Nephron (organoid): Measurements from ENCODE around the gene TTC33.

ENCODE experiments used
- H3K27ac Mint-ChIP-seq, 3 experiments: 2 replicates each; pipeline ENCODE4 v1.8.0; 2020; ENCODE audit warnings: mixed read lengths in 3 of 3, mild to moderate bottlenecking in 2 of 3, moderate library complexity in 1 of 3
- H3K27me3 Mint-ChIP-seq: 2 replicates; pipeline ENCODE4 v1.8.0; 2021; ENCODE audit warnings: low read depth, mild to moderate bottlenecking, moderate library complexity, mixed read lengths
- H3K36me3 Mint-ChIP-seq: 2 replicates; pipeline ENCODE4 v1.8.0; 2020; ENCODE audit warnings: low read depth, mixed read lengths
- H3K4me1 Mint-ChIP-seq: 2 replicates; pipeline ENCODE4 v1.8.0; 2020; ENCODE audit warnings: mixed read lengths
- H3K4me3 Mint-ChIP-seq, 3 experiments: 2 replicates each; pipeline ENCODE4 v1.8.0; 2020; ENCODE audit warnings: mild to moderate bottlenecking in 3 of 3, mixed read lengths in 3 of 3, moderate library complexity in 2 of 3
- H3K9me3 Mint-ChIP-seq: 2 replicates; pipeline ENCODE4 v1.8.0; 2020; ENCODE audit warnings: mixed read lengths
- CTCF ChIP-seq, 3 experiments: fragments of 200-600 bp; sonication (generic); IDR thresholded peaks; one replicate each; pipeline ENCODE4 v1.5.0; 2021; ENCODE audit warnings: antibody characterized with exemption in 3 of 3; ENCODE audit not compliant: unreplicated experiment in 3 of 3

TTC33 gene

GRCh38 chr5:40688127-40688761, 67.5 kb downstream of the TTC33 start:
- Mint-ChIP-seq H3K9me3 (no peaks in the 10 kb centered on the region), H3K27me3 (peaks cover 10% of the 10 kb centered on the region), H3K4me1 (peaks cover 35% of the 10 kb centered on the region), H3K4me3 (peak overlapping the region; percentile 14 to 22 (median 17)), H3K36me3 (peaks cover 15% of the 10 kb centered on the region), H3K27ac (peak overlapping the region in 1 of 3 experiments; percentile 68)
- peak; percentile 83 to 95 (median 92) for TF ChIP-seq CTCF (IDR thresholded peaks at IDR 0.05; ENCODE audit: unreplicated experiment in 3 of 3)

GRCh38 chr5:40687321-40687720, 68.4 kb downstream of the TTC33 start:
- H3K4me1 Mint-ChIP-seq: peaks cover 42% of the 10 kb centered on the region
- H3K4me3 Mint-ChIP-seq: peak overlapping the region in 1 of 3 experiments; percentile 33
- peak overlapping the region in 1 of 3 experiments; percentile 68 for H3K27ac Mint-ChIP-seq
- peaks cover 12% of the 10 kb centered on the region for H3K36me3 Mint-ChIP-seq
- H3K9me3 Mint-ChIP-seq: no peaks in the 10 kb centered on the region
- peaks cover 19% of the 10 kb centered on the region for H3K27me3 Mint-ChIP-seq
- TF ChIP-seq CTCF (IDR thresholded peaks at IDR 0.05; ENCODE audit: unreplicated experiment in 3 of 3): no peak

GRCh38 chr5:40685976-40686486, 69.7 kb downstream of the TTC33 start:
- Mint-ChIP-seq H3K27ac (no peak overlapping the region), H3K4me1 (peaks cover 54% of the 10 kb centered on the region), H3K36me3 (peaks cover 5% of the 10 kb centered on the region), H3K27me3 (peaks cover 32% of the 10 kb centered on the region), H3K4me3 (peak overlapping the region in 1 of 3 experiments; percentile 6), H3K9me3 (no peaks in the 10 kb centered on the region)
- TF ChIP-seq CTCF (IDR thresholded peaks at IDR 0.05; ENCODE audit: unreplicated experiment in 3 of 3): no peak

- H3K36me3 Mint-ChIP-seq: no peaks in the 10 kb centered on the region
- no peak overlapping the region for H3K27ac Mint-ChIP-seq
- no peaks in the 10 kb centered on the region for H3K9me3 Mint-ChIP-seq
- TF ChIP-seq CTCF (IDR thresholded peaks at IDR 0.05; ENCODE audit: unreplicated experiment in 3 of 3): no peak
- peaks cover 41% of the 10 kb centered on the region for H3K27me3 Mint-ChIP-seq
- H3K4me3 Mint-ChIP-seq: peak overlapping the region in 1 of 3 experiments; percentile 5
- peaks cover 62% of the 10 kb centered on the region for H3K4me1 Mint-ChIP-seq
These were observed 70.6 kb downstream of the TTC33 start for GRCh38 chr5:40685193-40685592.

GRCh38 chr5:40683305-40683704, 72.5 kb downstream of the TTC33 start:
- H3K4me1 Mint-ChIP-seq: peaks cover 62% of the 10 kb centered on the region
- peak overlapping the region; percentile 92 to 95 (median 93) for H3K4me3 Mint-ChIP-seq
- H3K27ac Mint-ChIP-seq: peak overlapping the region in 1 of 3 experiments; percentile 18
- no peak for TF ChIP-seq CTCF (IDR thresholded peaks at IDR 0.05; ENCODE audit: unreplicated experiment in 3 of 3)
- H3K9me3 Mint-ChIP-seq: no peaks in the 10 kb centered on the region
- H3K36me3 Mint-ChIP-seq: no peaks in the 10 kb centered on the region
- peaks cover 55% of the 10 kb centered on the region for H3K27me3 Mint-ChIP-seq
